WTC11 (cell line): ENCODE results near the gene EFNB3. TPM values are rescaled to one million over a fixed set of nuclear protein-coding genes. Genes with fewer than 3 reads are reported as not detected.

Experiments used
- ATAC-seq: fragments of 200-7000 bp; cut with Tn5 transposase; 2 replicates; pipeline ENCODE4 v1.10.0; 2021; ENCODE audit warnings: mild to moderate bottlenecking, moderate library complexity
- CTCF ChIA-PET: fragments of 300-600 bp; sonication (Branson Sonifier 250); formaldehyde crosslinking; loops from one replicate; lab custom pipeline; 2021; ENCODE audit warnings: antibody characterized with exemption; lab: Charles Lee
- POLR2A ChIA-PET: fragments of 350-600 bp; sonication (Branson Sonifier 250); formaldehyde crosslinking; loops from one replicate; lab custom pipeline; 2021; ENCODE audit warnings: antibody characterized with exemption; lab: Charles Lee
- DNase-seq: peaks from one replicate; pipeline ENCODE4 v3.0.0; 2021; ENCODE audit warnings: low spot score
- H3K27ac Mint-ChIP-seq: 2 replicates; pipeline ENCODE4 v1.8.0; 2021; ENCODE audit warnings: mixed read lengths
- H3K27me3 Mint-ChIP-seq: 2 replicates; pipeline ENCODE4 v1.8.0; 2021; ENCODE audit warnings: low read depth, mild to moderate bottlenecking, moderate library complexity, mixed read lengths
- H3K36me3 Mint-ChIP-seq: 2 replicates; pipeline ENCODE4 v1.8.0; 2021; ENCODE audit warnings: mixed read lengths
- H3K4me1 Mint-ChIP-seq: 2 replicates; pipeline ENCODE4 v1.8.0; 2022; ENCODE audit warnings: mixed read lengths
- H3K4me3 Mint-ChIP-seq: 2 replicates; pipeline ENCODE4 v1.8.0; 2021; ENCODE audit warnings: mild to moderate bottlenecking, moderate library complexity, mixed read lengths
- H3K9me3 Mint-ChIP-seq: 2 replicates; pipeline ENCODE4 v1.8.0; 2021; ENCODE audit warnings: mixed read lengths
- ARID4B ChIP-seq: sonication (generic); formaldehyde crosslinking; IDR thresholded peaks from 2 replicates; pipeline ENCODE4 v1.8.0; 2023; ENCODE audit warnings: missing genetic modification reagents, mild to moderate bottlenecking, borderline replicate concordance
- ATF2 ChIP-seq: sonication (generic); formaldehyde crosslinking; IDR thresholded peaks from 2 replicates; pipeline ENCODE4 v1.8.1; 2022; ENCODE audit warnings: low read depth, missing genetic modification reagents, borderline replicate concordance
- ATF3 ChIP-seq: sonication (generic); formaldehyde crosslinking; conservative IDR thresholded peaks from 2 replicates; pipeline ENCODE4 v1.8.1; 2022; ENCODE audit warnings: mild to moderate bottlenecking, missing genetic modification reagents
- CBFB ChIP-seq: sonication (generic); formaldehyde crosslinking; IDR thresholded peaks from 2 replicates; pipeline ENCODE4 v1.8.1; 2022; ENCODE audit warnings: mild to moderate bottlenecking, low read depth, missing genetic modification reagents
- CDX4 ChIP-seq: fragments of 250-450 bp; sonication (Bioruptor Pico); IDR thresholded peaks from 2 replicates; pipeline ENCODE4 v1.9.0; 2021; ENCODE audit warnings: moderate library complexity, mild to moderate bottlenecking, inconsistent platforms, borderline replicate concordance
- ELF4 ChIP-seq: sonication (generic); formaldehyde crosslinking; IDR thresholded peaks from 2 replicates; pipeline ENCODE4 v1.8.1; 2022; ENCODE audit warnings: low read depth, mild to moderate bottlenecking, moderate library complexity, missing genetic modification reagents
- FOXK1 ChIP-seq: sonication (generic); formaldehyde crosslinking; IDR thresholded peaks from 2 replicates; pipeline ENCODE4 v1.8.0; 2022; ENCODE audit warnings: mild to moderate bottlenecking, moderate library complexity, missing genetic modification reagents
- IRF1 ChIP-seq: sonication (generic); formaldehyde crosslinking; IDR thresholded peaks from 2 replicates; pipeline ENCODE4 v1.8.0; 2023; ENCODE audit warnings: missing genetic modification reagents
- IRF2 ChIP-seq: sonication (generic); formaldehyde crosslinking; IDR thresholded peaks from 2 replicates; pipeline ENCODE4 v1.8.0; 2022; ENCODE audit warnings: low read depth, missing genetic modification reagents, borderline replicate concordance
- NFATC4 ChIP-seq: fragments of 250-450 bp; sonication (Bioruptor Pico); IDR thresholded peaks from 2 replicates; pipeline ENCODE4 v1.9.0; 2021; ENCODE audit warnings: mild to moderate bottlenecking
- NR1H2 ChIP-seq: sonication (generic); formaldehyde crosslinking; IDR thresholded peaks from 2 replicates; pipeline ENCODE4 v1.9.0; 2021; ENCODE audit warnings: mild to moderate bottlenecking, moderate library complexity, missing genetic modification reagents
- PREB ChIP-seq: sonication (generic); formaldehyde crosslinking; IDR thresholded peaks from 2 replicates; pipeline ENCODE4 v1.8.1; 2022; ENCODE audit warnings: mild to moderate bottlenecking, missing genetic modification reagents, moderate library complexity, borderline replicate concordance
- TEAD4 ChIP-seq: sonication (generic); formaldehyde crosslinking; IDR thresholded peaks from 2 replicates; pipeline ENCODE4 v1.8.0; 2022; ENCODE audit warnings: mild to moderate bottlenecking, missing genetic modification reagents
- TP53 ChIP-seq: sonication (generic); formaldehyde crosslinking; IDR thresholded peaks from 2 replicates; pipeline ENCODE4 v1.8.1; 2023; ENCODE audit warnings: mild to moderate bottlenecking, missing genetic modification reagents
- ZNF138 ChIP-seq: sonication (generic); formaldehyde crosslinking; conservative IDR thresholded peaks from 2 replicates; pipeline ENCODE4 v1.8.1; 2022; ENCODE audit warnings: mild to moderate bottlenecking, moderate library complexity, missing genetic modification reagents
- ZNF263 ChIP-seq: sonication (generic); formaldehyde crosslinking; IDR thresholded peaks from 2 replicates; pipeline ENCODE4 v1.8.1; 2022; ENCODE audit warnings: low read depth, mild to moderate bottlenecking, moderate library complexity, missing genetic modification reagents
- ZNF396 ChIP-seq: fragments of 250-450 bp; sonication (Bioruptor Pico); IDR thresholded peaks from 2 replicates; pipeline ENCODE4 v1.8.0; 2021; ENCODE audit warnings: mild to moderate bottlenecking, moderate library complexity, borderline replicate concordance
- ZNF425 ChIP-seq: fragments of 250-450 bp; sonication (Bioruptor Pico); conservative IDR thresholded peaks from 2 replicates; pipeline ENCODE4 v1.9.0; 2021; ENCODE audit warnings: mild to moderate bottlenecking
- ZNF512 ChIP-seq: sonication (generic); formaldehyde crosslinking; IDR thresholded peaks from 2 replicates; pipeline ENCODE4 v1.8.1; 2022; ENCODE audit warnings: missing genetic modification reagents, borderline replicate concordance
- total RNA-seq: library from RNA; stranded (reverse); gene quantifications from 3 replicates; pipeline ENCODE4 v1.2.3, GENCODE V29; 2021

EFNB3 gene
- total RNA-seq, 1 experiment from 2014 or later: 14.7 TPM

GRCh38 chr17:7737601-7738000 is 32.6 kb downstream of the EFNB3 start:
- DNase-seq (no peak), ATAC-seq (no peak)
- Mint-ChIP-seq H3K4me1 (no peaks in the 10 kb centered on the region), H3K4me3 (no peak overlapping the region), H3K27me3 (peaks cover 39% of the 10 kb centered on the region), H3K36me3 (no peaks in the 10 kb centered on the region), H3K9me3 (no peaks in the 10 kb centered on the region), H3K27ac (no peak overlapping the region)
- CTCF ChIA-PET: interaction anchor here (0.7 to 0.9 kb wide), 2 partner anchors 21 to 245 kb away, joined by 3 read pairs; no protein-coding TSS in a partner anchor
- POLR2A ChIA-PET: no interaction called here
- TF ChIP-seq ARID4B: no peak
- TF ChIP-seq FOXK1 (CRISPR knock-in tag): no peak
- TF ChIP-seq ZNF138: no peak
- TF ChIP-seq ZNF512: no peak
- no peak for TF ChIP-seq NR1H2 (CRISPR knock-in tag)
- TF ChIP-seq CDX4 (CRISPR knock-in tag): no peak
- no peak for TF ChIP-seq IRF1 (CRISPR knock-in tag)

- Mint-ChIP-seq H3K9me3 (no peaks in the 10 kb centered on the region), H3K36me3 (no peaks in the 10 kb centered on the region)
- POLR2A ChIA-PET: no interaction called here
- TF ChIP-seq ATF3 (CRISPR knock-in tag): no peak
- TF ChIP-seq TEAD4 (CRISPR knock-in tag): no peak
- no peak for TF ChIP-seq ATF2 (CRISPR knock-in tag)
- no peak for TF ChIP-seq NR1H2 (CRISPR knock-in tag)
- TF ChIP-seq PREB: no peak
- TF ChIP-seq CDX4 (CRISPR knock-in tag): no peak
- no peak for TF ChIP-seq ELF4 (CRISPR knock-in tag)
- no peak for TF ChIP-seq IRF2 (CRISPR knock-in tag)
- no peak for TF ChIP-seq ZNF425 (CRISPR knock-in tag)
- no peak for TF ChIP-seq ZNF263 (CRISPR knock-in tag)
- no peak for TF ChIP-seq ZNF396 (CRISPR knock-in tag)
- TF ChIP-seq NFATC4 (CRISPR knock-in tag): no peak
- no peak for TF ChIP-seq CBFB (CRISPR knock-in tag)
- TF ChIP-seq TP53 (CRISPR knock-in tag): no peak
- TF ChIP-seq, all 79 proteins: peak for 0
- CTCF ChIA-PET: interaction anchor here (0.6 to 1.1 kb wide), 5 partner anchors 23 to 142 kb away, joined by 3 to 4 read pairs (median 3); no protein-coding TSS in a partner anchor
- Mint-ChIP-seq H3K4me1 (no peaks in the 10 kb centered on the region), H3K4me3 (no peak overlapping the region), H3K27me3 (peaks cover 29% of the 10 kb centered on the region), H3K27ac (no peak overlapping the region)
- DNase-seq (no peak), ATAC-seq (no peak)
Measured at GRCh38 chr17:7739746-7740145, 34.7 kb downstream of the EFNB3 start.
